Measurements from ENCODE around the gene DAPK1.

The DAPK1 gene

DNA sequence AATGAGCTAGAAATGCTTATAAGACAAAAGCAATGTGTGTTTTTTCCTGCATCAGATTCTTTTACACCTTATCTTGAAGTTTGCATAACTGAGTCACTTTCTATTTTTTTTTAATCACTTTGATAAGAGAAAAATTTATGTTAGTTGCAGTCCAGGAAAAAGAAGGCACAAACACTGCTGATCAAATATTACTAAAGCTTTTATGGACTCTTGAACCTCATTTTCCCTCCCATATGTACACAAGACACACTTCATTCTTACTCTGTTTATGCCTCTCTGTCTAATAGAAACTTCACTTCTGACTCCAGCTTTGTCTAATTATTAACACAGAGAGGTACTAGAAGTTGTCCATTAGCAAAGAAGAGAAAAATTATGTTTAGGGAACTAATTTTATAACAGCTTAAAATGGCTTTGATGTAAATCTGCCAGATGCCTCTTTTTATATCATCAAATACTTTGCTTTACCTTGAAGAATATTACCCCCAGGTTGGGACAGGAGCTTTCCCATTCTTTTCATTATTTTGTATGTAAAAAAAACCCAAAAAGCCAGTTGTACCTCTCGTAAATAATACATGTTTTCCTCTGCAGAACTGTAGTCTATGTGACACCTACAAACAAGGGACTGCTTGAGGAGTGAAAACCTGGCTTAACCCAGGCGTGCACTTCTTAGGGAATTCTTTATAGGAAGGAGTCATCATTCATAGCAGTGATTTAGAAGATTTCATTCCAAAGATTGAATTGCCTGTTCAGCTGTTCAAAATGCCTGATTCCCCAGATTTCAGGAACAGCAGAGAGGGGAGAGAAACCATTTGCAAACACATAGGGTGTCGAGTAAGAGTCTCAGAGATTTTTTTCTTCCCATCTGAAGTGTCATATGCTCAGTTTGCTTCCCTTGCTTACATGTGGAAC lies 72.6 kb downstream of the DAPK1 start:
- DNase-seq, result peak; percentile 39

DNA sequence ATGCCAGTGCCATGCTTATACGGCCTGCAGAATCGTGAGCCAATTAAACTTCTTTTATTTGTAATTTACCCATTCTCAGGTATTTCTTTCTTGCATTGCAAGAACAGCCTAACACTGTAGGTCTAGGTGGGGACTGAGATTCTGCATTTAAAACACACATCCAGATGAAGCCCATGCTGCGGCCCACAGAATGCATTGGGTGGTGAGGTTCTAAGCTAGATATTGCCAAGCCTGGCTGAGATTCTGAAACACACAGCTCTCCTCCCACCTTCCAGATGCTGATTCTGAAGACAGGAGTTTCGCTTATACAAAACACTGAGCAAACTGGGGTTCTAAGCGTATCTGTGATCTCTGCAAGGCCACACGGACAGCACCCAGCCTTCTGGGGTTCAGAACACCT lies 75.1 kb downstream of the DAPK1 start:
- DNase-seq, result no peak

DNA sequence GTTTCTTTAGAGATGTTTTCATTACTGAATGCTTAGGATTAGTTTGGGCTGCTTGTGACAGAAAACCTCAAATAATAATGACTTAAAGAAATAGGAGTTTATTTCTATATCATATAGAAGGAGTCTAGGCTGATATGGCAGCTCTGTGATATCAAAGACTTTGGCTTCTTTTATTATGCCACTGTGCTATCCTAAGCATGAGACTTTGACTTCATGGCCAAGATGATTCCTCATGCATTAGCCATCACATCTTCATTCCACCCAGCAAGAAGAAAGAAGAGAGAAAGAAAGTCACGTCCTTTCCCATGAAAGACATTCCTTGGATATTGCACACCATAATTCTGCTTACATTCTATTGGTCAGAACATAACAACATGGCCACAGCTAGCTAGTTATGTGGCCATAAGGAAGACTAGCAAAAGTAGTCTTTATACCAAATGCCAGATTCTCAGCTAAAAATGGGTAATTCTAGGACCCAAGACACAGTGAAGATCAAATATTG lies 76.2 kb downstream of the DAPK1 start:
- DNase-seq, result no peak

DNA sequence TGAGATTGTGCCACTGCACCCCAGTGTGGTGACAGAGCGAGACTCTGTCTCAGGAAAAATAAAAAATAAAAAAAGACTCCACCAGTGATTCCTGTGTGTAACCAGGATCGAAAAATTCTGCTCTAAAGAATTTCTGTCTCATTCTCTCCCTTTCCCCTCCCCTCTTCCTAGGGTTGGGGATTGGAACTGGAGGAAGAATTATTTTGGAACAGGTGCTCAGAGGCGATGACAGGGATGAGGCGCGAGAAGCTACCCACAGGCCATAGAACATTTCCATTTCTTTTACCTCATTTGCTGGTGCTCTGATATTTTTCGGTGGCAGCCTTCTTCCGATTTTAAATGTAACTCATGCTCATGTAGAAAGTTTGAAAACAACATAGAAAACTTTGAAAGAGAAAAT lies 80.1 kb downstream of the DAPK1 start:
- no peak for DNase-seq

DNA sequence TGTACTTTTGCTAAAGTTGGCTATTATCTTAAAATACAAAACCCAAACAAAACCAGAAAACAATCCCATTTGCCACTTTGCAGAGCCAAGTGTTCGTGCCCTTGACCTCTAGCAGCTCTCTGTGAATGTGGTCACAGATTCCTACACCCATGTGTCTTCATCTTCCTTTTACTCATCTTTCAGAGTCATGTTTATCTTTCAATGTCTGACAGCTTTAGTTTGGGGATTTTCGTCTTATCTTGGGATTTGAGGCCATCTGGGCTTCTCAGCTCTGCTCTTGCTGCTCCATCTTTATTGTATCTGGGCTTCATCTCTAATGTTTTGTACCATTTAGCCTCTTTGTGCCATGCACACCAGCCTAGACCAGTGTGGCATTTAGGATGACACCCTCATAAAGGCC lies 81.0 kb downstream of the DAPK1 start:
- no peak for DNase-seq

DNA sequence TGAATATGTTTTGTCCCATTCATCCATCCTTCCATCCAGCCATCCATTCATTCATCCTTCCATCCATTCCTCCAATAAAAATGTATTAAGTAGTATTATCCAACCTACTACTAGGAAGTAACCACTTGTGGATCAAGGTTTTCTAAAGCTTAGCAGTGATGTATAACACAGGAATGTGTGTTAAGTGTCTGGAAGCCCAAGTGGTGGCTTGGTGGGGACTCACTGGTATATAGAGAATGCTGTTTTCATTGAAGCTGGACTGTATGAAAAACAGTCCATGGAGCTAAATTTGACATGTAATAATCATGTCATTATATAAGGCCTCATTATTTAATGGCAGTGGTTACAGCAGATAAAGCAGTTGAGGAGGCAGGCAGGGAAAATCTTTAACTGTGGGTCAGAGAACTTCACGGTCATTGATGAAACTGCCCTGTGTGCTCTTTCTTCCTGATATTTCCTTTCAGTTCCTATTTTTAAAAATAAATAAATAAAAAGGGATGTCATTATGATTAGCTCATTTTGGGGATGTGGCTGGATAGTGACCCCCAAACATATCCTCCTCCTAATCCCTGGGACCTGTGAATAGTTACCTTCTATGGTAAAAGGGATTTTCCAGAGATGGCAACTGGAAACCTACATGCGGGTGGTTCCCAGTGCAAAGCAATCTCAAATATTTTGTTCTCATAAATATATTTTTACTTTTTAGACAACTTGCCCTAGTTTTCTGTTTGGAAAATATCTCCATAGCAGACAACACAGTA lies 82.3 kb downstream of the DAPK1 start:
- DNase-seq, result no peak

DNA sequence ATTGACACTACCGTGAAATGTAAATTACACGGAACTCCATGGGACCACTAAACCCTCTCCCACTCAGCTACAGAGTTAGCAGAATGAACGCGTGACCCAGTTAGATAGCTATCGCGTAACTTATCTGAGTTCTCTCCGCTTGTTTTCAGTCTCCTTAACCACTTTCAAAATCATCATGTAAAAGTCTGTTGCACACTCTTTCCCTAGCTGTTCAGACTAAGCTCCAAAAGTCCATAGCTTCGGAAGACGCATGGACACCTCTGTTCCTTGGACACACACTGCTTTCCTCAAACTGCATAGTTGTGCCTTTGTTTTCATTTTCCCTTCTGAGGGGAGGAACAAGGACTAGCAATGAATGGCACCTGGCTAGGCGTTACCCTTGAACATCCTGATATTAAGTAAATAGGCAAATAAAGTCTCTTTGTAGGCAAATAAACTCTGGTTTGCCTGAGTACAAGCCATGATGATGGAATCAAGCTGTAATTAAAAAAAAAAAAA lies 83.3 kb downstream of the DAPK1 start:
- DNase-seq, result no peak

DNA sequence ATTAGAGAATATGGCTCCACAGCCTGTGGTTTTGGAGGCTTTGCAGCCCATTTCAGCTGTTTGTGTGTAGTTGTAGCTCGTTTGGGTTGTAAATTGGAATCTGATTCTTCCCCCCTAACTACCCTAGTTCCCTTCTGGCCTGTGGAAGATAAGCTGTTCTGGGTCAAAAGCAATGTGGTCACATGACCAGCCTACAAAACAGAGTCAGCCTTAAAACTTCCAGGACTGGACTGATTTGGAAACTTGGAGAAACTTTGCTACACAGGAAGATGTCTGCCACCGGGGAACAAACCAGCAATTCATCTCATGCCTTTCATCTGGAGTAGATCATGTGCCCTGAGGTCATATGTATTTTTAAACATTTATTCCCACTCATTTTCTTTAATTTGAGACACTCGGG lies 83.8 kb downstream of the DAPK1 start:
- no peak for DNase-seq

DNA sequence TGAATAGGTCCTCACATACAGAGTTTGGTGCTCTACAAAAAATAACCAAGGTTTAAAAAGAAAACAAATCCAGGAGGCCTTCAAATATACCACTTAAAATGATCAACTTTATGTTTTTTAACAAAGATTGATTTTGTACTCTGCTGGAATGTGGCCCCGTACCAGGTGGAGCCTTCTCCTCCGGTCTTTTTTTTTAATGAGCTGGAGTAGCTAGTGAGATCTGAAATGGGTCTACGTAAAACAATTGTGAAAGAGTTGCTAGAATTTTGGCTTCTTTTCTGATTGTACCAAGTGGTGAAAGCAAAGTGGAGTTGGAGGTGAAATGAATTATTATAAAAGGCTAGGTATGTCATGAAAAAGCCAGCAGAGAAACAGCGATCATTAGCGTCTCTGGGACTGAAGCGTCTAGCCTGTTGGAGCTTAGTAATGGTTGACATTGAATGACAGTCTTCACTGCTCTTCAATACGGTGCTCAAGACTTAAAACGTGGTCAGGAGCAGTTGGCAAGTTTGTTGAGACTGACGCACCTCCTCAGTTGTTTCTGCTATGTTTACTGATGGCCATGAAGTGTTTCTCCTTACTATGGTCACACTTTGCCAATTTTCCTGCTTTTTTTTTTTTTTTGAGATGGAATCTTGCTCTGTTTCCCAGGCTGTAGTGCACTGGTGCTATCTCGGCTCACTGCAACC lies 84.4 kb downstream of the DAPK1 start:
- no peak for DNase-seq

DNA sequence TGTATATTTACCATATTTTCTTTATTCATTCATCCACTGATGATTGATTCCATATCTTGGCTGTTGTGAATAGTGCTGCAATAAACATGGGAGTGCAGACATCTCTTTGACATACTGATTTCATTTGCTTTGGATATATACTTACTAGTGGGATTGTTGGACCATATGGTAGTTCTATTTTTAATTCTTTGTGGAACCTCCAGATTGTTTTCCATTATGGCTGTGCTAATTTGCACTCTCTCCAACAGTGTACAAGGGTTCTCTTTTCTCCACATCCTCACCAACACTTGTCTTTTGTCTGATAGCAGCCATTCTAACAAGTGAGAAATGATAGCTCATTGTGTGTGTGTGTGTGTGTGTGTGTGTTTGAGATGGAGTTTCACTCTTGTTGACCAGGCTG lies 86.7 kb downstream of the DAPK1 start:
- DNase-seq, result no peak

DNA sequence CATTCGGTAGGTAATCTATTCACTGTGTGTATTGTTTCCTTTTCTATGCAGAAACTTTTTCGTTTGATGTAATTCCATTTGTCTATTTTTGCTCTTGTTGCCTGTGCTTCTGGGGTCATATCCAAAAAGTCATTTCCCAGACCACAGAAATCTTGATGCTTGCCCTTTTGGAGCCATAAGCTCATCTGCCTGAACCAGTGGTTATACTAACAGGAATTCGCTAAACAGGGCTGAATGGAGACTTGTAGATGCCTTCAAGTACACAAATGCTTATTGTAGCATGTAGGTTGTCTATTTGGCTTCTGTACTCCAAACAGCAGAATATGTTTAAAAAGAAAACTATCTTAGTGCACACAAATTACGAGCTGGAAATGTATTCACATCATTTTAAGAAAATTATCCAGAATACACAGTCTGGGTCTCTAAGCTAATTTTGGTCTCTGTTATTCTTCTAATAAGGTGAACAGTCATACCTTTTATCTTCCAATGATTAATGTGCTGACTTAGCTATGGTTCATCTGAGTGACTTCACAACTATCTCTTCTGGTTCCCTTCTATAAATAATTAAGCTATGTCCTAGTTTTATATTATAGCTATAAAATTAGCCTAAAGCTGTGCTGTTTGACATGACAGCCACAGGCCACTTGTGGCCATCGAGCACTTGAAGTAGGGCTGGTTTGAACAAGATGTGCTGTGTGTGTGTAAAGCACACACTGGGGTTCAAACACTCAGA lies 87.6 kb downstream of the DAPK1 start:
- DNase-seq, result no peak

DNA sequence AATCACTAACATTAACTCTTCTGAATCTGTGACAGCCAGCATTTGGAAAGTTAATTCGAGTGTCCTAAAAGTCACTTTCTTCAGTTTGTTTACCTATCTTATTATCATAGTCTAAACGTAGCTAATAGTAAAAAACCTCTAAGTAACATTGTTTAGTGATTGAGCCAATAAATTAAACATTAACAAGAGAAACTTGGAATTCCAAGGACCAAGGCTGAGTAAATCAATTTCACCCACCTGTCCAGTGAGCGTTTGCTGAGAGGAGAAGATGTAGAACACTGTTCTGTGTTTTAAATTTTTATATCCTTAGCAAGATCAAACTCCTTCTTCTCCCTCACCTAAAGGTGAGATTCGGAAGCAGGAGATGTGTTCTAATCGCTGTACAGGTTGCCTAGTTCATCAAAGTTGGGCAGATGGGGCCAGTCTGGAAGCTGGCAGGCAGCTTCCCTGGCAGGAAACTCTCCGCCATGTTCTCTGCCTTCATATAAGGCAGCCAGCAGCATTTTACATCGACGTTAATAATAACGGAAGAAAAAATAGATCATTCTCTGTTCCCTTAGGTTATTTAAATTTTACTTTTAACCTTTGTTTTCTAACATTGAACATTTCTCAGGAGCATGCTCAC lies 89.2 kb downstream of the DAPK1 start:
- no peak for DNase-seq

DNA sequence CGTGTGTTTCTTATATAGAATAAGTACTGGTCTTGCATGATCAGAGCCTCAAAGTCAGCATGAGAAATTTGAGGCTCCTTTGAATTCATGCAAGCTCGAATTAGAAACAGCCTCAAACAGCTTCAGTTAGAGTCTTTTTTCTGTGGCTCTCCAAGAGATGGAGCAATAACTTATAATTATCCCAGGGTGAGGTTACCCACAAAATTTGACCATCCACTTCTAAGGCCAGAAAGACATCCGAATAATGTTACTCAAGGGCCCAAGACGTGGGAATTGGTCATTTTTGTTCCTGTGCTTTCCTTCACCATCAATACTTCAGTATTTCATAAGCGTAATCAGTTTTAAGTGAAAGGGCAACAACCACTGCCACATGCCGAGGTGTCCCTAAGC lies 89.7 kb downstream of the DAPK1 start:
- no peak for DNase-seq

DNA sequence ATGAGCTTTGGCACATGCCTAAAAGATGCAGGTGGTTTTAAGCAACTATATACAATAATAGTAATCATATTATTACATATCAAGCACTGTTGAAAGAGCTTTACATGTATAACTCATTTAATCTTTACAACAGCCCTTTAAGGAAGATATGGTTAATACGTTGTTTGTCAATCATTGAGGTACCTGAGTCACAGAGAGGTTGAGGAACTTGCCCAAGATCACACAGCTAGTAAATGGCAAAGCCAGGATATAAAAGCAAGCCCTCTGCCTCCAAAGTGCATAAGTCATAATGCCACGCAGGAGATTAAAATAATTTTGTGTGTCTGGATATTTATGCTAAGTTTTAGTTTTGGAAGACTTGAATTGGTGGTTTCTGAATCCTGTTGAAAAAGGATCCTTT lies 90.2 kb downstream of the DAPK1 start:
- DNase-seq, result no peak

DNA sequence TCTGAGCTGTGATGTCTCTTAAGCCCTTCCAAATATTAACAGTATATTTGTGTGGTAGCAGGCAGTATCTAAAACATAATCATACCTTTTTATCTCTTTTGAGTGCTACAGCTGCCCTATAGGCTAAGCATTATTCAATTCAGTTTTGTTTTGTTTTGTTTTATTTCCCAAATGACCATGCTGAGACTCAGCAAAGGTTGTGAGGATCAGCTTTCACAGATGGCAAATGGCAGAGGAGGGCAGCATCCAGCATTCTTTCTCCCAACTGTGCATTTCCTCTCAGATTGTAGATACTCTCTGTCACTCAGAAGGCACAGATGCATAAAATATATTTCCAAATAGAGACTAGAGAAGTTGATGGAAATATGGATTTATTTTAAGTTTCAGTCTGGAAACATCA lies 90.7 kb downstream of the DAPK1 start:
- DNase-seq, result no peak

DNA sequence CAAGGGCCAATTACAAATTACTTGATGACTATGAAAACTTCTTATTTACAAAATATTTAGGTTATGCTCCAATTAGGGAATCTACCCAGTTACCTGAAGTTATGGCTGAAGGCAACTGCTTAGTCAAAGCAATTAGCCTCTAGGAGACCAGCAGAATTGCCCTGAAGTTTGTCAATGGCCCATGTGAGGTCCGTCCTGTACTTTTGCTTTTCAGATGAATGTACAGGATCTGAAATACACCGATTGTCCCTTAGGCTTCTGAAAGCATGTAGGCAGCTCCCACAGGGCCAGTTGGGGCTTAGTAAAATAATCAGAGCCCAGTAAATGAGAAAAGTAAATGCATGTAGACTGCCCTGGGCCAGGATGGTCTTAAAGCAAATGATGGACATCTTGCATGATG lies 93.3 kb downstream of the DAPK1 start:
- no peak for DNase-seq

DNA sequence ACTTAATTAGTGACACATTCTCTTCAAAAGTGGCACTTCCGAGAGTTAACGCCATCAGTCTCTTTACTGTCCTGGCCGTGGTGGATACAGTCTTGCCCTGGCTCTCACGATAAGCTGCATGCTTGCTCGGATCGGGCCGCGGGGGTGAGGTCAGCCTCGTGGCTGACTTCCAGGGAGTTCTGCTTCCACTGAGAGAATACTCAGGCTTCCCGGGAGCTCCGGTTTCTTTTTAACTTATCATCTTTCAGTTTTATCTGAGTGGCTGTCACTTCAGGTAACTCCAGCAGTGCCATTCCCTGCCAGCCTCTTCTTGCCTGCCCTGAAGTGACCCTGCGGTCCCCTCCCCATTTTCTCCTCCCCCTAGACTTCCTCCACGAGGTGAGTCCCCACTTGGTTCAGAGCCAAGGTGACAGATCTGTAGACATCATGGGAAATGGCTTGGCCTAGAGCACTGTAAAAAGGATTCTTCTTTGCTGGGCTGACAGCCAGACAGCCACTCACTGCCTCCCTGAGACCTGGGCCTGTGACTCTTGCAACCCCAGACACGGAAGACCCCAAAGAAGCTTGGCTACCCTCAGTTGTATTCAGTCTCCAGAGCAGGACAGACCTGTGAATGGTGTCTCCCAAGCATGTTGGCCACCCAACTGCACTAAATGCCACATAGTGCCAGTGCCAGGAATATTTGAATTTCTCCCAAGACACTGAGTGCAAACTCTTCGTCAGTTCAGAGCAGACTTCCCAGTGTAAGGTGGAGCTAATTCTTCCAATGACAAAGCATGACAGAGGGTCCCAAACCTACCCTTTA lies 95.1 kb downstream of the DAPK1 start:
- DNase-seq, result no peak

DNA sequence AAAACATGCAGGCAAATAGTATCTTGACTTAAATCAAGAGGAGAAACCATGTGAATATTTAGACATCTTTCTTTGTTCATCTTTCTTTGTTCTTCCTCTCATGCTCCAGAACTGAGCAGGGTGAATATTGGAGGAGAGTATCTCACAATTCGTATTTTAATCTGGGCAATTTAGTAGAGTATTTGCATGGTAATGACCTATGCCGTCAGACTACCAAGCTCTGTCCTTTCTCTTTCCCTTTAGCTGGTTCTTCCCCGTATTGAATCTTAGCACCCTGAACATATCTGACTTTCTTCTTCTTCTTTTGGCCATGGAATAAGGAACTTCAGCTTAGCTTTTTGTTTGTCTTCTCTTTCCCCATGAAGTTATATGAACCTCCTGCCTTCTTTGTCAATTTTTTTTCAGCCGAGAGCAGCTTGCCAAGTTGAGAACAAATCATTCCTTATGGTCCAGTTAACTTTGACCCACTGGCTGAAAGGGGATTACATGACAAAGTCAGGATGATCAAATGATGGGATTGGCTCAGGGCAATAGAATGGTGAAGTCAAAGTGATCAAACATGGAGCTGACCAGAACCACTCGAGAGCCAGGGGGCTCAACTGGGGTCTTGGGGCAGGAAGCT lies 95.8 kb downstream of the DAPK1 start:
- DNase-seq, result no peak

DNA sequence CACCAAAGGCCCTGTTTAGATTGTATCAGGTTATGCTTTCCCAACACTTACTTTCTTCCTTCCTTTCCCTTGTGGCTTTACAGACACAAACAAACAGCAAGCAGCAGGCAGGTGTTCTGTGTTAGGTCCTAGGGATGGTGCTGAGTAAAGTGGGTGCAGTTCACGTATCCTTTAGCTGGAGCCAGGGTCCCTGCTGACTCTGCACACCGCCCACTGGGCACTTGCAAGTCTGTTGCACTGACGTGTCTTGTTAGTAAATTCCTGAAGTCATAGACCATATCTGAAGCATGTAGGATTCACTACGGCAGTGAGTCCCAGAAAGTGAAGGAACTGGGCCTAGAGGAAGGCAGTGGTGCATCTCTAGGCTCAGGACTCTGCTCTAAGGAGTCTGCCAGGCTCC lies 96.5 kb downstream of the DAPK1 start:
- DNase-seq, result no peak

DNA sequence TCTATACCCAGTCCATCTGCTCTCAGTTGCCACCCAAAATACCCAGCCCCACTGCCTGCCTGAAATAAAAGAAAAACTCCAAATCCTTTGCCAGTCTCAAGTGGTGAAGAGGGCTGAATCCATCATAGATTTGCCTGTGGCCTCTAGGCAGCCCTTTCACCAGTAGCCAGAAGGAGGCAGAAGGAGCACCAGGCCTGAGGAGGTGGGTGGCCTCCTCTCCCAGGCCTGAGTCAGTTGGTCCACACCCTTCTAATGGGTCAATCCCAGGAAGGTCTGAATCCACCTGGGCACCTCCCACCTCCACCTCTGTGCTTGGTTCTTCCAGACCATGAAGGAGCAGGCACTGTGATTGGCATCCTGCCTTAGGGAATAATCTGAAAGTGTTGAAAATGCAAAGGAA lies 97.0 kb downstream of the DAPK1 start:
- no peak for DNase-seq

DNA sequence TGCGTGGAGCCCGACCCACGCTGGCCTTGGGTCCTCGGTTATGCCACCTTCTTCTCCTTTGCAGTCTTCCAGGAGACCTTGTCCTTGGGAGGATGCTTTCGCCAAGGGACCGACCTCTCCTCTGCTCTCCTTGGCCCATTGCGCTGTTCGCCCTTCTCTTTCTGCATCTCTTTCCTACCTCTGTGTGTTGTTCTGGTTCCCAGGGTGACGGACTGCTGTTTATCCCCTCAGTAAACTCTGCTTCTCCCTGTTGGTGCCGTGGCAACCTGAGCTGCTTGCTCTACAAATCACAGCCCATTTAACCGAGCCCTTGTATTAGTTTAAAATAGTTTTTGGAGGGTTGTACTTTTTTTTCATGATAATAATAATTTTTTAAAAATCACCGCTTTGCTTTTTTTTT lies 97.9 kb downstream of the DAPK1 start:
- DNase-seq, result no peak

Data from NCI-H1417 treated with DMSO at 0.1 percent for 48 hours (cell line).